Vagina (tissue), 2 donors: ENCODE measurements around the gene OR1I1.

Source experiments
- POLR2A ChIP-seq, 2 donors: fragments of 450-650 bp; IDR thresholded peaks; one replicate each; pipeline ENCODE4 v1.6.1; 2017; ENCODE audit warnings: antibody characterized with exemption in 2 of 2, mild to moderate bottlenecking in 2 of 2, moderate library complexity in 2 of 2
- POLR2AphosphoS5 ChIP-seq, 2 donors: sonication (generic); formaldehyde crosslinking; IDR thresholded peaks; one replicate each; pipeline ENCODE4 v1.9.0; 2017; ENCODE audit warnings: antibody characterized with exemption in 2 of 2, mild to moderate bottlenecking in 2 of 2, low read depth in 1 of 2; ENCODE audit not compliant: insufficient read depth in 1 of 2
- TF ChIP-seq, protein P1 (sequence below), 3 experiments: fragments of 450-650 bp in 2 of 3; fragments of 200-600 bp in 1 of 3; sonication (generic) in 1 of 3; IDR thresholded peaks; one replicate each; pipeline ENCODE4 v1.5.1; 2017 to 2019; ENCODE audit warnings: antibody characterized with exemption in 3 of 3, mild to moderate bottlenecking in 2 of 3, moderate library complexity in 2 of 3

DNA sequence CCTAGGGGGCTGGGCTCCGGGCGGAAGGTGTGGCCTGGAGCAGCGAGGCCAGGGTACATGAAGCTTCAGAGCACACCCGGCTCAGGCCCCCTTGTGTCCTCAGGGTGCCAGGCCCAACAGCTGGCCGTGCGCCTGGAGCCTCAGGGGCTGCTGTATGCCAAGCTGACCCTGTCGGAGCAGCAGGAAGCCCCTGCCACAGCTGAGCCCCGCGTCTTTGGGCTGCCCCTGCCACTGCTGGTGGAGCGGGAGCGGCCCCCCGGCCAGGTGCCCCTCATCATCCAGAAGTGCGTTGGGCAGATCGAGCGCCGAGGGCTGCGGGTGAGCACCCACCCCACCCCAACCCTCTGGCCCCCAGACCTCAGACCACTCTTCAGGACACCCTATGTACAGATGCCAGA, 28.4 kb downstream of the OR1I1 start:
- no peak for TF ChIP-seq POLR2AphosphoS5 (IDR thresholded peaks at IDR 0.05; ENCODE audit: insufficient read depth in 1 of 2, low read depth in 1 of 2)
- no peak for TF ChIP-seq POLR2A (IDR thresholded peaks at IDR 0.05)
- TF ChIP-seq, protein P1, sequence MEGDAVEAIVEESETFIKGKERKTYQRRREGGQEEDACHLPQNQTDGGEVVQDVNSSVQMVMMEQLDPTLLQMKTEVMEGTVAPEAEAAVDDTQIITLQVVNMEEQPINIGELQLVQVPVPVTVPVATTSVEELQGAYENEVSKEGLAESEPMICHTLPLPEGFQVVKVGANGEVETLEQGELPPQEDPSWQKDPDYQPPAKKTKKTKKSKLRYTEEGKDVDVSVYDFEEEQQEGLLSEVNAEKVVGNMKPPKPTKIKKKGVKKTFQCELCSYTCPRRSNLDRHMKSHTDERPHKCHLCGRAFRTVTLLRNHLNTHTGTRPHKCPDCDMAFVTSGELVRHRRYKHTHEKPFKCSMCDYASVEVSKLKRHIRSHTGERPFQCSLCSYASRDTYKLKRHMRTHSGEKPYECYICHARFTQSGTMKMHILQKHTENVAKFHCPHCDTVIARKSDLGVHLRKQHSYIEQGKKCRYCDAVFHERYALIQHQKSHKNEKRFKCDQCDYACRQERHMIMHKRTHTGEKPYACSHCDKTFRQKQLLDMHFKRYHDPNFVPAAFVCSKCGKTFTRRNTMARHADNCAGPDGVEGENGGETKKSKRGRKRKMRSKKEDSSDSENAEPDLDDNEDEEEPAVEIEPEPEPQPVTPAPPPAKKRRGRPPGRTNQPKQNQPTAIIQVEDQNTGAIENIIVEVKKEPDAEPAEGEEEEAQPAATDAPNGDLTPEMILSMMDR (IDR thresholded peaks at IDR 0.05), result no peak
